HTERT RPE-1 (cell line): Measurements from ENCODE around the gene FBXL13.
"Not testable (repeated sequence)": the region's sequence is repeated elsewhere in the genome, so short reads cannot be mapped to it uniquely, and the experiment has no call there.

ENCODE experiments used
- in situ Hi-C: fragments of 300-500 bp; cut with MboI; formaldehyde crosslinking; loops from 4 replicates; pipeline ENCODE4 v1.14.3; 2020; ENCODE audit warnings: low sequenced_read_pairs

The FBXL13 gene

GRCh38 chr7:102869195-102869594 is 205.4 kb downstream of the FBXL13 start:
- in situ Hi-C loops: no loop called here

- in situ Hi-C loops: no loop called here
Measured at GRCh38 chr7:102866535-102867215, 207.9 kb downstream of the FBXL13 start.

- in situ Hi-C loops: no loop called here
Measured at GRCh38 chr7:102864958-102865357, 209.6 kb downstream of the FBXL13 start.

GRCh38 chr7:102860351-102860811 is 214.2 kb downstream of the FBXL13 start:
- in situ Hi-C loops: no loop called here

- in situ Hi-C loops: no loop called here
Measured at GRCh38 chr7:102859799-102860125, 214.8 kb downstream of the FBXL13 start.

- in situ Hi-C loops: no loop called here
Measured at GRCh38 chr7:102859084-102859798, 215.4 kb downstream of the FBXL13 start.

GRCh38 chr7:102856036-102856435 is 218.6 kb downstream of the FBXL13 start:
- in situ Hi-C loops: no loop called here

- in situ Hi-C loops: no loop called here
Measured at GRCh38 chr7:102849538-102849937, 225.1 kb downstream of the FBXL13 start.

GRCh38 chr7:102849079-102849478 is 225.5 kb downstream of the FBXL13 start:
- in situ Hi-C loops: no loop called here

GRCh38 chr7:102845346-102845745 is 229.2 kb downstream of the FBXL13 start:
- in situ Hi-C loops: no loop called here

- in situ Hi-C loops: no loop called here
Measured at GRCh38 chr7:102843850-102844249, 230.7 kb downstream of the FBXL13 start.

GRCh38 chr7:102842284-102842683 is 232.3 kb downstream of the FBXL13 start:
- in situ Hi-C loops: no loop called here

GRCh38 chr7:102841290-102841689 is 233.3 kb downstream of the FBXL13 start:
- in situ Hi-C loops: no loop called here

GRCh38 chr7:102840404-102840803 is 234.2 kb downstream of the FBXL13 start:
- in situ Hi-C loops: no loop called here

- in situ Hi-C loops: not testable (repeated sequence)
Measured at GRCh38 chr7:102838572-102839101, 236.0 kb downstream of the FBXL13 start.

- in situ Hi-C loops: no loop called here
Measured at GRCh38 chr7:102837802-102838201, 236.8 kb downstream of the FBXL13 start.

GRCh38 chr7:102836977-102837376 is 237.6 kb downstream of the FBXL13 start:
- in situ Hi-C loops: no loop called here

GRCh38 chr7:102836191-102836919 is 238.2 kb downstream of the FBXL13 start:
- in situ Hi-C loops: no loop called here

- in situ Hi-C loops: no loop called here
Measured at GRCh38 chr7:102834999-102835398, 239.6 kb downstream of the FBXL13 start.

GRCh38 chr7:102834466-102834865 is 240.1 kb downstream of the FBXL13 start:
- in situ Hi-C loops: no loop called here

GRCh38 chr7:102833343-102833742 is 241.3 kb downstream of the FBXL13 start:
- in situ Hi-C loops: no loop called here

- in situ Hi-C loops: no loop called here
Measured at GRCh38 chr7:102832674-102833073, 241.9 kb downstream of the FBXL13 start.
